HG02840 (cell line): ENCODE results near the gene GMDS.

Experiments used
- ATAC-seq: cut with Tn5 transposase; IDR thresholded peaks from one replicate; pipeline ENCODE4 v1.9.1; 2021; ENCODE audit warnings: mild to moderate bottlenecking, moderate library complexity, moderate number of reproducible peaks; ENCODE audit not compliant: unreplicated experiment, low FRiP score

GMDS gene

GRCh38 chr6:1796706-1797529 lies 448.5 kb downstream of the GMDS start:
- peak; percentile 78 for ATAC-seq

DNA sequence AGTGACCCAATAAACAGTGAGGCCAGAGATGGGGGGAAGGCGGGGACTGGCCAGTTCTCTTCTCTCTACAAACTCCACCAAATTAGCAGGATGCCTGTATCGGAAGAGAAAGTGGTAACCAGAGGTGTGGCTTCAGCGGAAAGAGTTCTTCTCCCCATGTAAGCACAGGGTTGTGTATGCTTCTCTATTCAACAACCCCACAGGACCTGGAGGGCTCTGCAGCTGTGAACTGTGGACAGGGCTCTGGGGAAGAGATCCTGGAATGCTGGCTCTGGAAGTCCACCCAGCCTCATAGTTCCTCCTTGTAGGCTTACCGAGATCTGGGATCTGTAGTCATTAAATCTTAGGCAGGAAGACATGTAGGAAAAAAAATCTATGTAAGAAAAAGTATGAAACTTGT lies 449.5 kb downstream of the GMDS start:
- no peak for ATAC-seq

GRCh38 chr6:1792989-1793388 lies 452.4 kb downstream of the GMDS start:
- no peak for ATAC-seq

DNA sequence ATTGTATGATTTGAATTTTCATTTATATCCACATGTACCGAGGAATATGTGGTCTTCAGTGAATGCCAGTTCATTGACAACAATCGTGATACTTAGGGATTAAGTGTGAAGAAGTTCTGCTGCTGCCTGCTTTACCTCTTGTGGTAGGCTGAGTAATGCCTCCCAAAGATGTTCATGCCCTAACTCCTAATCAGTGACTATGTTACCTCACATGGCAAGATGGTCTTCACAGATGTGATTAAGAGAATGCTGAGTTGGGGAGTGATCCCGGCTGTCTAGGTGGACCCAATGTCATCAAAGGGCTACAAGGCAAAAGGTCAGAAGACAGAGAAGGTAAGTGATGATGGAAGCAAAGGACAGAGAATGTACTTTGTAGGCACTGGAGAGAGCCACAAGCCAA lies 454.7 kb downstream of the GMDS start:
- ATAC-seq, result no peak

DNA sequence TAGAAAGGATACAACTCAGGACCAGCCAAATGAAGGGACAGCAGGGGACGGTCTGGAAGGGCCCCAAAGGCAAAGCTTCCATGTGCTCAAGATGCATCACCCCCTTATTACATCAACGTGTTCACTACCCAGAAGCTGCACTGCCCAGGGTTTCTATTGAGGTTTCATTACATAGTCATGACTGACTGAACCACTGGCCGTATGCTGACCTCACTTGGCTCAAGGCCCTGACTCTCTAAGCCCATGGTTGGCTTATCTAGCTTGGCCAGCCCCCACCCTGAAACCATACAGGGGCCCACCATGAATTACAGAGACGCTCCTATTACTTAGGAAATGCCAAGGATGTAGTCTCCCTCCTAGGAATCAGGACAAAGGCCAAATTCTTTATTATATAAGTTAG lies 456.3 kb downstream of the GMDS start:
- no peak for ATAC-seq

- ATAC-seq, result no peak
Observed at GRCh38 chr6:1787894-1788293, 457.5 kb downstream of the GMDS start.

GRCh38 chr6:1786455-1787453 lies 458.7 kb downstream of the GMDS start:
- no peak for ATAC-seq

GRCh38 chr6:1784422-1784884 lies 461.0 kb downstream of the GMDS start:
- ATAC-seq, result no peak

DNA sequence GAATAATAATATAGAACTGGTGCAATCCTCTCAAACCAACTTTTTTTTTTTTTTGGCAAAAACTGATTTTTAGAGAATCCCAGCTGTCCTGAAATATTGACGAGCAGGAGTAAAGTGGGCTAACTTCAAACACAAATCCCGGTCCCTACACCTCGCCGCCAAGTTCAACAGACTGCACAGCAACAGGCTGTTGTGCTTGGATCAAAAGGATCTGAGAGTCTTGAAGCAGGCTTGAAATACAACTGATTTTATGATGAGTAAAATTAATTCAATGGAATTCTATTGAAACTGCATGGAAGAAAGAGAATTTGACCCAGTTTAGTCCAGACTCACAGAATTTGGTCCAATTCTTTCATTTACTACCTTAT lies 463.6 kb downstream of the GMDS start:
- ATAC-seq, result no peak

DNA sequence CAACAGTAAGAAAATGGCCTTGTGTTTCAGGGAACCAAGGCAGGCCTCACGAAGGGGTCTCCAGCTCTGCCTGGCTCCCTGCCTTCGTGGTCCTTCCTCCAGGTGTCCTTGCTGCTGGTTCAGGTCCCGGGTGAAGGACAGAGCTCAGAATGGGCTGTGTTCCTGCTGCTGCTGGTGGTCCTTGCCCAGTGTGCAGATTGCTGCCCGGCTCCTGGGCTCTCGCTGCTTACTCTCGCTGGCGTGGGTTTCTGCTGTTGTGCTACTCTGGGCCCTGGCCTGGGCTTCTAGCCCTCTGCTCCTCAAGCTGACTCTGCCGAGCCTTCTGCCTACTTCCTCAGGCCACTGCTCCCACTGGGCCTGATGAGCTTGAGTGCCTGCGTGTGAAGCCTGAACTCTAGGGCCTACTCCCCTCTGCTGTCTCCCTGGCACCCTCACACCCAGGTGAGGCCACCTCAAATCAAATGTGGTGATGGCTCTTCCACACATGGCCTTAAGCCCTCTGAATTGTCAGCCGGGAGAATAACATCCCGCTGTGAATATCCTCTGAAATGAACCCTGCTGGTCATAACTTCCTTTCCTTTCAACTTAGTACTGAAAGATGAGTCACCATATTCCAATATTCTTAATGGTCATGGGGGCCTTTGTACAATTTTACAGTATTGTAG lies 464.1 kb downstream of the GMDS start:
- ATAC-seq, result no peak

GRCh38 chr6:1780251-1780867 lies 465.0 kb downstream of the GMDS start:
- ATAC-seq, result no peak

GRCh38 chr6:1778686-1779235 lies 466.6 kb downstream of the GMDS start:
- no peak for ATAC-seq

DNA sequence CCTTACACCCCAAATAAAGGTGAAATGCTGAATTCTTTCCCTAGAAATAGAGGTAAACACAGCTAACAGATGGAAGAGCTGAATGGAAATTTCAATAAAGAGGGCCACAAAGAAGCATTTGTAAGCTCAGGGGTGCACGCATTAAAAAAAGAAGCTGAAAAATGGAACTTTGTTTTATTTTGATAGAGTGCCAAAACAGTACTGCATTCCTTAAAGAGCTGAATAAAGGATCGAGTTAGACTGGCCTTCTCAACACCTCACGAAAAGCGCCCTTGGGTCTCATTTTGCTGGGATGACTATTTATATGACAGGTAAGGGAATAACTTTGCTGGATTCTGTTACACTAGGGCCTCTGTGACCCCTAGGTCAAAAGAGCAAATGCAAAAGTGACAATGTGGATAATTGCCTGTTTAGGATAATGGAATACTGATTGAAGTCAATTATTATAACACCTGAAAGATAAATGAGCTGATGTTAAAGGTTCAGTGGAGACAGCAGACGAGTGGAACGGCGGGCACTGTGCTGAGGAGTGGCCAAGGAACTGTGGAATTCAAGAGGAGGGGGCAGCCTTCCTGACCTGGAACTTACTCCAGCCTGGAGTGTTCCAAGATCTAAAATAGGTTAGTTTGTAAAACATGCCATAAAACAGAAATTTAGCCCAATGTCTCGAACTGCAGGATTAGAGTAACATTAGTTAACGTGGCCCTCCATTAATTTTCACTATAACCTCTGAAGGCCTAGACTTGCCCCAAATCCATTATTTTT lies 467.3 kb downstream of the GMDS start:
- ATAC-seq, result no peak

DNA sequence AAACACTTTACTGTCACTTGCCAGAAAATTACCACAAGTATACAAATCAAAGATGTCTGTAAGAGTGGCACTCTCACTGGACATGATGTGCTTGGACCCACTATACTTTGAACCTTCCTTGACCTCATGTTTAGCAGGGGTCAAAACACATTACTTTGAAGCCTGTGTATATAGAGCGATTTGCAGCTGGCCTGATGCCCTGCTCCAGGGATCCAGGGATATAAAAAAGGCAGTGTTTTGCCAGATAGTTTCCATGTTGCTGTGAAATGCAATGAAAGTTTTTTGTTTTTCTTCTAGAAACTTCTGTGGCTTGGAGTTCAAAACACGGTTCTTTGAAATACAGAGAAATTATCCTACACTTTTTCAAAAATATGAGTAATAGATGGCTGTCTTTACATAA lies 470.0 kb downstream of the GMDS start:
- ATAC-seq, result no peak

DNA sequence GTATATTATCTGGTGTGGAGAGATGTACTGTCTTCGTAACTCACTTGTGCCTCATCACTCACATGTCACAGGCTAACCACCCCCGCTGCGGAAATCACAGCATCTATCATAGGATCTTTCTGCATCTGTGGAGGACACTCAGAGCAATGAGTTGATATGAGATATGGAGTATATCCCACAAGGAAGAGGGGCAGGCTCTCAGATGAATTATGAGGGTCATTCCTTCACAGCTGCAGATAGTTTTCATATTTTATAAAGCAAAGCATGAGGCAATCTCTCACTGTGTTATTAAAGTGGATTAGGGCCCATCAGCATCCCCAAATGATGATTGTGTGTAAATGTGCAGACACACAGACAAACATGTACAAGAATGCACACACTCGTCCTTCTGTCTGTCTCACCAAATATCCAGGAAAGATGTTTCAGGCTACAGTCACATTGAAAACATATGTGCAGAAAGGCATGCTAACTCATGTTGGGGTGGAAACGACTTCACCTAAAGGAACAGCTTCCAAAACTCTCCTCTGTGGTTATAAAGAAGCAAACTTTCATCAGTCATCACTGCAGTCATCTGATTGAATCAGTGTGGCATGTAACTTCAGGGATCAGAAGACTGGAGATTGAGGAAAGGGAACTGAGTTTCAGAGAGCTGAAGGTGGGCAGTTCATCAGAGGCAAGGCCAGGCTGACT lies 471.0 kb downstream of the GMDS start:
- ATAC-seq, result no peak

- ATAC-seq, result no peak
Observed at GRCh38 chr6:1773700-1774099, 471.7 kb downstream of the GMDS start.

DNA sequence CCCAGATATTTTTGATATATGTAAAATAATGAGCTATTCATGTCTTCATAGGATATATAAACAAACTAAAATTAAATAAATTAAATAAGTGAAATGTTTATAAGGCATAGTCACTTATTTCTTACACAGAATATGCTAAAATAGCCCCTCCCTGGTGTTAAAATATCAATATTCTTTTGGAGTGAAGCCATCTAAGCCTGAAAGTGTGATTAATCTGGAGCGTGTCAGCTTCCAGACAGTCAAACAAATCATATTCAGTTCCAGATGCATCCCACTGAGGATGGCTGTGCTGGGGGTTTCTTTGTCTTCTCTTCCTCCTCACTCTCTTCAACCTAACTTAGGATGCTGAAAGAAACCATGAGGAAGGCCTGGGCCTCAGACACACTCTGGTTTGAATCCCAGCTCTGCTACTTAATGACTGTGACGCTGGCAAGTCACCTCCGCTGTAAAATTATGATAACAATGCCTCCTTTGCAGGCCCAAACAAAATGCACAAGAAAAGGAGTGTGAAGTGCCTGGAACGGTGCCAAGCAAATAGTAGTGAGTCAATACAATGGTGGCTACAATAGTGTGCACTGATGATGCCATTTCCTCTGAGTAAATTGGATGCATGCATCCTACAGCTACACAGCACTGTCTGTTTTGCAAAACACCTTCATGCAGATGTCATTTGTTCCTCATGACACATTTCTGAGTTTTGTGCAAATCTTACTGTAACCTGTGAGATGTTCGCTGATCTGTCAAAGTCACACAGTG lies 474.3 kb downstream of the GMDS start:
- no peak for ATAC-seq

DNA sequence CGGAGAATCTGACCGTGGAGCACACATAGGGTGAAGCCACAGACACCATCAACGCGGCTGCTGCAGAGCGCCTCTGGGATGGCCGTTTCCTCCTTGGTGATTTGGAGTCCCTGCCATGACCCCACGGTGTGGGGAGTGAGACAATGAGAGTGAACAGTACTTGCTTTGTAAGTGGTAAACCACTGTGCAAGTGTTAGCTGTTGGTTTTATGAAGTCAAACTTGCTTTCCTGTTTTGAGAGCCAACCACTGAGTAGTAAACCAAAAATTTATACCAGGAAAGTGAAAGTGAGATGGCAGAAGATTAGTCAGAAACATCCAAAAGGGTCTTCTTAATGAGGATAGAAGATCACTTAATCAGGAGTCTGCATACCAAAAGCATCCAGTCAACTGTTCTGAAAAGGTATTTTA lies 475.0 kb downstream of the GMDS start:
- ATAC-seq, result no peak
